ENCODE data around the gene TUBB1. TPM values are rescaled to one million over a fixed set of nuclear protein-coding genes. Genes with fewer than 3 reads are reported as not detected.

Gene TUBB1
- total RNA-seq, 1 donor from 2014 or later: 0.19 TPM

DNA sequence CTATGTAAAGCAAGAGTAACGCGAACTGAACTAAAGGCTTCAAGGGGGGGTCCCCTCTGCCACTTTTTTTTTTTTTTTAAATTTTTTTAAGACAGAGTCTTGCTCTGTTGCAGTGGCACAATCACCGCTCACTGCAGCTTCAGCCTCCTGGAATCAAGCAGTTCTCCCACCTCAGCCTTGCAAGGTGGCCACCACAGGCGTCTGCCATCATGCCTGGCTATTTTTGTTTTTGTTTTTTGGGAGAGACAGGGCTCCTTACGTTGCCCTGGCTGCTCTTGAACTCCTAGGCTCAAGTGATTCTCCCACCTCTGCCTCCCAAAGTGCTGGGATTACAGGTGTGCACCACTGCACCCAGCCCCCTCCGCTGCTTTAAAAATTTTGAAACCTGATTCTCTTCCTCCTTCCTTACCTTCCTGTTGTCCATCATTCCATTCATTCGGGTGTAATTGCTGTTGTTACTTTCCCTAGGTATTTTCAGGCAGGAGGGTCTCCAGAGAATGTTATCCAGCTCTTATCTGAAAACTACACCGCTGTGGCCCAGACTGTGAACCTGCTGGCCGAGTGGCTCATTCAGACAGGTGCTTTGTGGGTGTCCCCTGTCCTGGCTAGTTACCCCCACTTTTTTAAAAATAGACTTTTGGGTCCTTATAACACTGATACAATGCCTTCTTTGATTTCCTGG is 32.8 kb upstream of the TUBB1 start:
- TF ChIP-seq, protein P1, sequence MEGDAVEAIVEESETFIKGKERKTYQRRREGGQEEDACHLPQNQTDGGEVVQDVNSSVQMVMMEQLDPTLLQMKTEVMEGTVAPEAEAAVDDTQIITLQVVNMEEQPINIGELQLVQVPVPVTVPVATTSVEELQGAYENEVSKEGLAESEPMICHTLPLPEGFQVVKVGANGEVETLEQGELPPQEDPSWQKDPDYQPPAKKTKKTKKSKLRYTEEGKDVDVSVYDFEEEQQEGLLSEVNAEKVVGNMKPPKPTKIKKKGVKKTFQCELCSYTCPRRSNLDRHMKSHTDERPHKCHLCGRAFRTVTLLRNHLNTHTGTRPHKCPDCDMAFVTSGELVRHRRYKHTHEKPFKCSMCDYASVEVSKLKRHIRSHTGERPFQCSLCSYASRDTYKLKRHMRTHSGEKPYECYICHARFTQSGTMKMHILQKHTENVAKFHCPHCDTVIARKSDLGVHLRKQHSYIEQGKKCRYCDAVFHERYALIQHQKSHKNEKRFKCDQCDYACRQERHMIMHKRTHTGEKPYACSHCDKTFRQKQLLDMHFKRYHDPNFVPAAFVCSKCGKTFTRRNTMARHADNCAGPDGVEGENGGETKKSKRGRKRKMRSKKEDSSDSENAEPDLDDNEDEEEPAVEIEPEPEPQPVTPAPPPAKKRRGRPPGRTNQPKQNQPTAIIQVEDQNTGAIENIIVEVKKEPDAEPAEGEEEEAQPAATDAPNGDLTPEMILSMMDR (IDR thresholded peaks at IDR 0.05; ENCODE audit: unreplicated experiment): no peak
- H3K27me3 Mint-ChIP-seq: no peaks in the 10 kb centered on the region
- DNase-seq (ENCODE audit: low spot score, unreplicated experiment): no peak
- no peaks in the 10 kb centered on the region for H3K9me3 Mint-ChIP-seq (ENCODE audit: low read depth)
- peaks cover 27% of the 10 kb centered on the region for H3K36me3 Mint-ChIP-seq (ENCODE audit: insufficient read depth)
- H3K4me3 Mint-ChIP-seq (ENCODE audit: low read depth): no peak overlapping the region
- peaks cover 35% of the 10 kb centered on the region for H3K4me1 Mint-ChIP-seq (ENCODE audit: low read depth)
- H3K27ac Mint-ChIP-seq: peak overlapping the region; percentile 84

DNA sequence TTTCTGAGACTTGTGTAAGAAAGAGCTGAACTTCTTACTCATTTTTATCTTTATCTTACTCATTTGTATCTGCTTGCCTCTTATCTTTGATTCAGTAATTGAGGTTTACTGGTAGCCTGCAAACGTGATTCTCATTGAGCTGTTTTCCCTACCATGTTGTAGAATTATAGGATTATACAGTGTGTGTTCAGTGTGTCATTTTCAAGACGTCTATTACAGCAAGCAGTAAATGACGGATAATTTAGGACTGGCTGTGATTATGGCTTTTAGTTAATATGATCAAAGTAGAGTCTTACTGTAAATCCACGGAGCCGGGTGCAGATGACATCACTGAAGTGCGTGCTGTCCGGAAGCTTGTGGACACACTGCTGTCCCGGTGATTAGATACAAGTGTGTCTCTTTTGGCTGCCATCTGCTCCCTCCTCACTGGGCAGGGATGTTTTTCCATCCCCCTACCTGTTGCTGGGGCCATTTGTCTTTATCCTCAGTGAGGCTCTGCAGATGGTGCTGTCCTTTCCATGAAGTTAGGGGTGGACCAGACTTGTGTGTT is 32.2 kb upstream of the TUBB1 start:
- H3K9me3 Mint-ChIP-seq (ENCODE audit: low read depth): no peaks in the 10 kb centered on the region
- TF ChIP-seq, protein P1 (IDR thresholded peaks at IDR 0.05; ENCODE audit: unreplicated experiment): no peak
- no peak overlapping the region for H3K4me3 Mint-ChIP-seq (ENCODE audit: low read depth)
- peaks cover 37% of the 10 kb centered on the region for H3K4me1 Mint-ChIP-seq (ENCODE audit: low read depth)
- no peaks in the 10 kb centered on the region for H3K27me3 Mint-ChIP-seq
- DNase-seq (ENCODE audit: low spot score, unreplicated experiment): no peak
- H3K36me3 Mint-ChIP-seq (ENCODE audit: insufficient read depth): peaks cover 31% of the 10 kb centered on the region
- H3K27ac Mint-ChIP-seq: peak overlapping the region; percentile 84

DNA sequence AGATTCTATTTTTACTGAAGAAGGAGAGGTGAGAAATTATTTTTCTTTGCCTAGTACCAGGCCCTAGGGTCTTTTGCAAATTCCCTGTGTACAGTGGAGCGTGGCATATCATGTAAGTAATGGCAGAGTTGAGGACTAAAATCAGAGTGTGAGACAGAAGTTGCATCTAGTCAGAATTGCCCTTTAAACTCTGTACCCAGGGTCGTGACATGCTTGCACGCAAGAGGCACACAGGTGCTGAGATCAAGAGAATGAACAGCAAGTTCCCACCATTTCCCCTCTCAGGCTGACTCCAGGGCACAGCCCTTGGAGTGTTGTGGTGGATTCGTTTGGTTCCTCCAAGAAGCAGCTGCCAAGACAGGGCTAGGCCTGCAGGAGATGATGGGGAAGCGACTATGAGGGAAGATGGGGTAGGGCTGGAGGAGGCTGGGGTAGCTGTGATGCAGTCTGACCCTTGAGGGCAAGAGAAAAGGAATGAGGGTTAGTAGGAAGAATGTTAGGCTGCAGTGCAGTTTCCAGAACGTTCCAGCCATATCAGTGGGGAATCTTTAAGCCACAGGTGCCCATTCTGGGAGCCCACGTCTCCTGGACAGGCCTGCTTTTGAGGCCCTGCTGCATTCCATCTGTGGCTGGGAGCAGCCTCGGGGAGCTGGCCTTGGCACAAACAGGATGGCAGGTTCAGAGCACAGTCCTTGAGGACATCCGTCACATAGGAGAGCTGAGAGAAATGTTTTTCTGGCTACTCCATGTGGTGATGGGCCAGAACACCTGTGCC is 31.3 kb upstream of the TUBB1 start:
- Mint-ChIP-seq H3K4me1 (ENCODE audit: low read depth) (peaks cover 30% of the 10 kb centered on the region), H3K27ac (no peak overlapping the region), H3K9me3 (ENCODE audit: low read depth) (no peaks in the 10 kb centered on the region), H3K27me3 (no peaks in the 10 kb centered on the region), H3K36me3 (ENCODE audit: insufficient read depth) (peaks cover 32% of the 10 kb centered on the region), H3K4me3 (ENCODE audit: low read depth) (no peak overlapping the region)
- no peak for DNase-seq (ENCODE audit: low spot score, unreplicated experiment)
- TF ChIP-seq, protein P1 (IDR thresholded peaks at IDR 0.05; ENCODE audit: unreplicated experiment): no peak

DNA sequence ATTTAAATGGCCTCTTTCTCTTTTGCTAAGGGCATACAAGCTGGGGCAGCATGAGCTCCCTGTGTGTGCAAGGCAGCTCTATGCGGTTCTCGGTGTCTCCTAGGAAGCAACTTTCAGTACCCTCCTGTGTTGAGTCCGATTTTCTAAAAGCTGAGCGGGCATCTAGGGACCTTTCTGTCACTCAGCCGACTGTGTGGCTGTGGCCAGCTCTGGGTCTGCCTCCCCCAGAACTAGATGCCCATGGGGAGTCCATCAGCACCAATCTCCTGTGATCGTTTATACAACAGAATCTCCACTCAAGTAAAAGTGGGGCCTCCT is 30.7 kb upstream of the TUBB1 start:
- no peaks in the 10 kb centered on the region for H3K9me3 Mint-ChIP-seq (ENCODE audit: low read depth)
- no peak for DNase-seq (ENCODE audit: low spot score, unreplicated experiment)
- H3K4me3 Mint-ChIP-seq (ENCODE audit: low read depth): no peak overlapping the region
- H3K4me1 Mint-ChIP-seq (ENCODE audit: low read depth): peaks cover 30% of the 10 kb centered on the region
- no peaks in the 10 kb centered on the region for H3K27me3 Mint-ChIP-seq
- TF ChIP-seq, protein P1 (IDR thresholded peaks at IDR 0.05; ENCODE audit: unreplicated experiment): no peak
- H3K36me3 Mint-ChIP-seq (ENCODE audit: insufficient read depth): peaks cover 33% of the 10 kb centered on the region
- no peak overlapping the region for H3K27ac Mint-ChIP-seq

DNA sequence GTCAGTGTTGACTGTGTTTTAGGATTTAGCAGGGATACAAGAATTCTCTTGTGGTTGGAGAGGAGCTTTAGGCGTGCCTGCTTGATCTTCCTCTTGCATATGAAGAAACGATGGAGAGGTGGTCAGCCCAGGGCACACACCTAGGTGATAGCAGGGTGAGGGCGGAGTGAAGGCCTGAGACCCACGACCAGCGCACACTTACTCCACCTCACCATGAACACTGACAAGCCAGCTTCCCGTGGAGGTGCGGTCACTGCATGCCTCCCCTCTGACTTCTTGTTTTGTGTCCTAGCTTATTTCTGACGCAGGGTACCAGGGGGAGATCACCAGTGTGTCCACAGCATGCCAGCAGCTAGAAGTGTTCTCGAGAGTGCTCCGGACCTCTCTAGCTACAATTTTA is 30.0 kb upstream of the TUBB1 start:
- DNase-seq (ENCODE audit: low spot score, unreplicated experiment): no peak
- H3K4me1 Mint-ChIP-seq (ENCODE audit: low read depth): peaks cover 24% of the 10 kb centered on the region
- TF ChIP-seq, protein P1 (IDR thresholded peaks at IDR 0.05; ENCODE audit: unreplicated experiment): no peak
- no peaks in the 10 kb centered on the region for H3K27me3 Mint-ChIP-seq
- H3K27ac Mint-ChIP-seq: peak overlapping the region; percentile 65
- no peaks in the 10 kb centered on the region for H3K9me3 Mint-ChIP-seq (ENCODE audit: low read depth)
- no peak overlapping the region for H3K4me3 Mint-ChIP-seq (ENCODE audit: low read depth)
- peaks cover 37% of the 10 kb centered on the region for H3K36me3 Mint-ChIP-seq (ENCODE audit: insufficient read depth)

All from progenitor cell of endocrine pancreas (in vitro differentiated cells).